GM11168 (cell line): ENCODE data around the gene MAST2.
"Not testable (repeated sequence)": the region's sequence is repeated elsewhere in the genome, so short reads cannot be mapped to it uniquely, and the experiment has no call there.

Experiments
- in situ Hi-C: fragments of 300-500 bp; cut with MboI; formaldehyde crosslinking; loops from one replicate; pipeline ENCODE4 v1.12.0; 2022; ENCODE audit warnings: low sequenced_read_pairs; ENCODE audit not compliant: unreplicated experiment

Gene MAST2

GRCh38 chr1:45854724-45855123, 51.3 kb downstream of the MAST2 start:
- in situ Hi-C loops: no loop called here

DNA sequence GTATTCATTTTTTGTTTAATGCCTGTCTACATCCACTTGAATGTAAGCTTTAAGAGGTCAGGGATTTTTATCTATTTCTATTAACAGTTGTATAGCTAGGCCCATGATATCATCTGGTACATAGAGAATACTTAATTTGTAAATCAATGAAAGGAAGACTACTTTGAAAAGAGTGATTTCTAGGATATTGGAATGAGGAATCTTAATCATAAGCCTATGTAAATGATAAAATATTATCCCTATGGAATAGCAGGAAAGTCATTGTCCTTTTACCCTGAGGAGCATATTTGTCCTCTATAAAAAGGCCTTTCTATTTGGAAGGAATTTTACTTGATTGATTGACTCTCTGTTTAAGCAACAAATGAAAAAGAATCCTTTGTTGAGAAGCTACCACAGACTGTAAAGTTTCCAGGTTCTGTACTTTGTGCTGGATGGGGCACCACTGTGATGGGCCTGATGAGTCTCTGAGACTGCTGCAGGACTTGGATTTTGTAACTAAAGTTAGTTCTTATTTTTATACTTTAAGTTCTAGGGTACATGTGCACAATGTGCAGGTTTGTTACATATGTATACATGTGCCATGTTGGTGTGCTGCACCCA, 53.8 kb downstream of the MAST2 start:
- in situ Hi-C loops: no loop called here

DNA sequence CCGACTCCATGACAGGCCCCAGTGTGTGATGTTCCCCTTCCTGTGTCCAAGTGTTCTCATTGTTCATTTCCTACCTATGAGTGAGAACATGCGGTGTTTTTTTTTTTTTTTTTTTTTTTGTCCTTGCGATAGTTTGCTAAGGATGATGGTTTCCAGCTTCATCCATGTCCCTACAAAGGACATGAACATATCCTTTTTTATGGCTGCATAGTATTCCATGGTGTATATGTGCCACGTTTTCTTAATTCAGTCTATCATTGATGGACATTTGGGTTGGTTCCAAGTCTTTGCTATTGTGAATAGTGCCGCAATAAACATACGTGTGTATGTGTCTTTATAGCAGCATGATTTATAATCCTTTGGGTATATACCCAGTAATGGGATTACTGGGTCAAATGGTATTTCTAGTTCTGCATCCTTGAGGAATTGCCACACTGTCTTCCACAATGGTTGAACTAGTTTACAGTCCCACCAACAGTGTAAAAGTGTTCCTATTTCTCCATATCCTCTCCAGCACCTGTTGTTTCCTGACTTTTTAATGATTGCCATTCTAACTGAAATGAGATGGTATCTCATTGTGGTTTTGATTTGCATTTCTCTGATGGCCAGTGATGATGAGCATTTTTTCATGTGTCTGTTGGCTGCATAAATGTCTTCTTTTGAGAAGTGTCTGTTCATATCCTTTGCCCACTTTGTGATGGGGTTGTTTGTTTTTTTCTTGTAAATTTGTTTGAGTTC, 54.5 kb downstream of the MAST2 start:
- in situ Hi-C loops: not testable (repeated sequence)

- in situ Hi-C loops: no loop called here
These were observed 55.8 kb downstream of the MAST2 start for GRCh38 chr1:45859221-45859620.

- in situ Hi-C loops: no loop called here
These were observed 58.6 kb downstream of the MAST2 start for GRCh38 chr1:45862008-45862407.

- in situ Hi-C loops: no loop called here
These were observed 59.8 kb downstream of the MAST2 start for GRCh38 chr1:45863218-45863617.

- in situ Hi-C loops: no loop called here
These were observed 61.0 kb downstream of the MAST2 start for GRCh38 chr1:45864167-45865106.

DNA sequence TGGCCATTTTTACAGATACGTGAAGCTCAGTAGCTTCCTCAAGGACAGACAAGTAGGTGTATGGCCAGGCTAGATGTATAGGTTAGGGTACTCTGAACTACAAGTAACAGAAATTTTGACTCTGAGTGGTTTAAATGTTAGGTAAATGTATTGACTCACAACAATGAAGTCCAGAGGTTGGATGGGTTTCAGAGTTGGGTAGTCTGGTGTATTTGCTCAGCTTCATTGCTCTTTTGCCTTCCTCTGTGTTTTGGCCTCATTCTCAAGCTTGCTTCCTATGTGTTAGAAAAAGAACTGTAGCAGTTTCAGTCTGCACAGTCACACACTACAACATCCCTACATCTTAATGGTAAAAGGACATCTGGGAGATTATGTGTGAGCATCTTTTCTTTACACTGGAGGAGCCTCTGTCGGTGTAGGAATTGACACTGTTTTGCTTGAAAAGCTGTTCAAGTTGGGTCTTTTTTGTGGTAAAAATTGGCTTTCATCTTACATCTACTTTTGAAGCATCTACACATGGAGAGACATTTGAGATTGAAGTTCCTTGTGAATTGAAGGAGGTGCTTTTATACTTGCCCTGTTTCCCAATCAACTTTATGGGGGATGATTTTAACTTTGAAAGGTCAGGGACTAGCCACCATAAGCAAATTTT, 64.4 kb downstream of the MAST2 start:
- in situ Hi-C loops: no loop called here

DNA sequence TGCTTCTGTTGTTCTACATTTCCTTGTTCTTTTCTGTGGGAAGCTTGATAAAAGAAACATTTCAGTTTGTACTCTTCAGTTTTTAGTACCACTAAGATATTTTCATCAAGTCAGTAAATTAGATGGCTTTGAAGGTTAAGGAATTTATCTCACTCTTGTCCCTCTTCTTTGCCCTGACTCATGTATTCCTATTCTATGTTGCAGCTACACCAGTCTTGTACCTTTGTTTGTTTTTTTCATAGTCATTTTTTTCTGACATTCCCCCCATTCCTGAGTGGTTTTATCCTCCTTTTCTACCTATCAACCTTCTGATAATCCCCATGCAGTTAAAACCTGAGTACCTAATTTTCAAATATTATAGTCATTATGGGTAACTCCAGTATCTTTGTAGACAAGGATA, 65.4 kb downstream of the MAST2 start:
- in situ Hi-C loops: no loop called here

GRCh38 chr1:45870500-45870899, 67.1 kb downstream of the MAST2 start:
- in situ Hi-C loops: no loop called here

- in situ Hi-C loops: not testable (repeated sequence)
These were observed 68.9 kb downstream of the MAST2 start for GRCh38 chr1:45872173-45872801.

GRCh38 chr1:45876000-45876617, 72.7 kb downstream of the MAST2 start:
- in situ Hi-C loops: no loop called here

DNA sequence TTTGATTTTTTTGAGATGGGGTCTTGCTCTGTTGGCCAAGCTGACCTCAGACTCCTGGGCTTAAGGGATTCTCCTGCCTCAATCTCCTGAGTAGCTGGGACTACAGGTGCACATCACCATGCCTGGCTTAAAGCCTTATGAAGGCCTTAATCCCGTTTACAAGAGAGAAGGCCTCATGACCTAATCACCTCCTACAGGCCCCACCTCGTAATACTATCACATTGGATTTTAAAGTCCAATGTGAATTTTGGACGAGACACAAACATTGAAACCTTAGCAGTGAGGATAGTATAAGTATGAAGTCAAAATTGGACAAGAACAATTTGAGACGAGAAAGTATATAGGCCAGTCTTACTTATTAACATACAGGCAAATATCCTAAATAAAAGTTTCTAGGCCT, 73.9 kb downstream of the MAST2 start:
- in situ Hi-C loops: no loop called here

DNA sequence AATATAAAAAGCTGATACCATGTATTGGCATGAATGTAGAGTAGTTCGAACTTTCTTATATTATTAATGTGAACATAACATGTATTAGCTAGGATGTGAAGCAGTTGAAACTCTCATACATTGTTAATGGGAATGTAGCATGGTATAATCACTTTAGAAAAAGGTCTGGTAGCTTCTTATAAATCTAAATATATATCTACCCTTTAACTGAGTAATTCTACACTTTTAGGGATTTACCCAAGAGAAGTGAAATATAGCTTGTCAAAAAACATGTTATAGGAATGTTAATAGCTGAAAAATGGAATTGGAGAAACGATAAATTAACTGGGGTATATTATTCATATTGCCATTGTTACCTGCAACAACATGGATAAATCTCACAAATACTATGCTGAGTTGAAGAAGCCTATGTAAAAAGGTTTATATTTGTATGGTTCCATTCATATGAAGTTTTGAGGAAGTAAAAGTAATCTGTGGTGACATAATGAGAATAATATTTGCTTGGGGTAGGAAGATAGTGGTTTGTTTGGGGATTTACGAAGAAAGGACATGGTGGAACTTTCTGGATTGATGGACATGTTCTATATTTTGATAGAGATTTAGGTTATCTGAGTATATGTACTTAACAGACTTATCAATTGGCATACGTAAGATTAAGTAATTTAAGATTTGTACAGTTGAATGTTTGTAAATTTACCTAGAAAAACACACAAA, 76.6 kb downstream of the MAST2 start:
- in situ Hi-C loops: no loop called here

GRCh38 chr1:45880930-45881329, 77.5 kb downstream of the MAST2 start:
- in situ Hi-C loops: no loop called here

- in situ Hi-C loops: no loop called here
These were observed 80.2 kb downstream of the MAST2 start for GRCh38 chr1:45883658-45884057.

DNA sequence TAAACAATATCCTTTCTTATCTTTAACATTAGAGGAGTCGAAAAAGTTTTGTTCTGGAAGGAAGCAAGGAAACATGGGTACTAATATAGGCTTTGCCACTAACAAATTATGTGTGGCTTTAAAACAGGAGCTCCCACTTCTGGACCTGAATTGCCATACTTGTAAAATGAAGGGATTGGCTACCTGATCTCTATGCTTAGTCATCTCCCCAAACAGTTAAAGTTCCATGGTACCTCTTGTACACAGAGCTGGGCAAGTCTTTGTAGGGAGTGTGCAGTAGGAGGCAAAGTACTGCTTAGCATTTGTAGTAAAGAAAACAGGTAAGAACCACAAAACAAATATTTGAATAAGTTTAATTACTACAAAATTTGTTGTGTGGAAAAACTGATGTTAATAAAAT, 81.3 kb downstream of the MAST2 start:
- in situ Hi-C loops: no loop called here

DNA sequence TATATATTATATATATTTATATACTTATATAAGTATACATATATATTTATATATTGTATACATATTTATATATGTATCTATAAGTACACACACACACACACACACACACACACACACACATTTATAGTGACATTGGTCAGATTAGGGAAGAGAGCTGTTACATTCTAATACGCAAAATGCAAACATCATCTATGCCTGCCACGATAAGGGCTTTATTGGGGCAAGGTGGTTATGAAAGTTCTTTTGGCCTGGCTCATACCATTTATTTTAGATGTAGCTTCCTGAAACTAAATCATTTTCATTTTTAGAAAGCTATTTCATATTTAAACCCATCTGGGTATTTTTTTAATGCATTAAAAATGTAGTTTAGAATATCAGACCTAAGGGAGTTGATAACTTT, 82.8 kb downstream of the MAST2 start:
- in situ Hi-C loops: no loop called here
